NCI-H460 (cell line): Measurements from ENCODE around the gene PRR20B. TPM values are rescaled to one million over a fixed set of nuclear protein-coding genes. Genes with fewer than 3 reads are reported as not detected.
"Not testable (repeated sequence)": the region's sequence is repeated elsewhere in the genome, so short reads cannot be mapped to it uniquely, and the experiment has no call there.

Experiments
- DNase-seq: peaks from one replicate; pipeline ENCODE4 v3.0.0-alpha.2; 2016; ENCODE audit warnings: low read depth; ENCODE audit errors: extremely low read depth
- polyA plus RNA-seq: library from polyadenylated mRNA; depleted of rRNA; stranded (reverse); fragments of >200 nt; gene quantifications from 2 replicates; pipeline ENCODE4 v1.2.3, GENCODE V29; 2014; cell fraction: nucleus; rRNA removed
- small RNA-seq, 2 experiments: library from RNA; depleted of rRNA; stranded (forward); fragments of <200 nt; gene quantifications; one replicate each; pipeline ENCODE3, GENCODE V24; 2014
- total RNA-seq: library from RNA; depleted of rRNA; stranded (reverse); fragments of >200 nt; shearing (Covaris generic); gene quantifications from 2 replicates; pipeline ENCODE4 v1.2.3, GENCODE V29; 2014; rRNA removed

The PRR20B gene
- total RNA-seq = not detected in 2 replicates
- not detected in 2 replicates for polyA plus RNA-seq

DNA sequence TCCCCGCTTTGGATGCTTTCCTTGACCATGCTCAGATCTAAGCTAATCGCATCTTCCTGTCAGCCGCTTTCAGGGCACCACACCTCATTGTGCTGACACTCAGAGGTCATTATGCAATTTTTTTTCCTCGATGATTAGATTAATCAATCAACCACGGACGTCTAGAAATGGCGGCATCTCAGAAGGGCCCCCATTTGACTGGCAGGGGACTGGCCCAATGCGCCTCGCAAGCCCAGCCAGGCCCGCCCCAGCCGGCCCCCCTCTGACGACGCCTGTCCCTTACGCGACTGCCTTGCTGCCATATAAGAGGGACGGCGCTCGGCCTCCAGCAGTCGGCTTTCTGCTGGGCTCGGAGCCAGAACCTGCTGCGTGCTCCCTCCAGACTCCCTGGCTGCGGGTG, at the start of gene PRR20B:
PRR20B (plus strand) TSS at position 301 of the 400 bp plus-strand sequence. CDS start 387 bp downstream, outside the sequence.
- not testable (repeated sequence) for DNase-seq

- DNase-seq = no peak
These were observed 32.3 kb upstream of the PRR20B start for GRCh38 chr13:57114945-57115344.

GRCh38 chr13:57123681-57124080, 23.6 kb upstream of the PRR20B start:
- DNase-seq = no peak

GRCh38 chr13:57128909-57129308, 18.4 kb upstream of the PRR20B start:
- no peak for DNase-seq

GRCh38 chr13:57136093-57136492, 11.2 kb upstream of the PRR20B start:
- DNase-seq = no peak

DNA sequence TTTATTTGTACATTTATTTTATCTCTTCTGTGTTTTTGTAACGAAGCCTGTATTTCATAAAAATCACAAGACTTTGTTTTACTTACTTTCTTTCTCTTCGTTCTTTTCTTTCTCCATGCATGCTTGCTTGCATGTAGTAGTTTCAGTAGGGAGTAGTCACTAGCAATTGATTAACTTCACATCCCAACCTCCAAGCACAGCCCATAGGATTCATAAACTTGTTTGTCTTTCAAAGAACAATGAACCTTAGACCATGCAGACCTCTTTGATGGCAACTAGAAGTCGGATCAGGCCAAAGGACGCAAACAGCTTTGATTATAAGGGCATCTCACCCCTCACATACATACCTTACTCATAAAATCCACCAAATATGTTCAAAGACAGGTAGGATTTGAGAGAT, 9.7 kb upstream of the PRR20B start:
- DNase-seq = no peak

DNA sequence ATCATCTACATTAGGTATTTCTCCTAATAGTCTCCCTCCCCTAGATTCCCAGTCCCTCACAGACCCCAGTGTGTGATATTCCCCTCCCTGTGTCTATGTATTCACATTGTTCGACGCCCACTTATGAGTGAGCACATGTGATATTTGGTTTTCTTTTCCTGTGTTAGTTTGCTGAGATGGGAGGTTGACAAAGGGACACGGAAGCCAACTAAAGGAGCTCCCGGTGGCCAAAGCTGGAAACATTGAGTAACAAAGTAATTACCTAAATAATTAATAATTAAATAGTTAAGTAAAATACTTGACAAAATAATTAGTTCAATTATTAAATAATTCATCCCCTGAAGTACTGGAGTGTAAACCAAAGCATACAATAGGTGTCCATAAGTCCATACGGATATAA, 8.3 kb upstream of the PRR20B start:
- DNase-seq = no peak

DNA sequence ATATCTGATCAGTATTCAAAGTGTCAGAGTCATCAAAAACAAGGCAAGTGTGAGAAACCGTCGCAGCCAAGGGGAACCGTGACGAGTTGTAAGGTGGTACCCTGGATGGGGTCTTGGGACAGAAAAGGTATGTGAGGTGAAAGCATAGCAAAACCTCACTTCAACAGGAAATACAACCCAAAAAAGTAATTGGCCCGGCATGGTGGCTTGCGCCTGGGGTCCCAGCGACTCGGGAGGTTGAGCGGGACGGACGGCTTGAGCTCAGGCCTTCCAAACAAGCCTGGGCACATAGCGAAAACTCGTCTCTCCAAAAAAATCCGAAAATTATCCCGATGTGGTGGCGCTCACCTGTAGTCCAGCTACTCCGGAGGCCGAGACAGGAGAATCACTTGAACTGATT, 7.5 kb upstream of the PRR20B start:
- DNase-seq = not testable (repeated sequence)

GRCh38 chr13:57140235-57140968, 6.9 kb upstream of the PRR20B start, which contains the start of gene PRR20A:
Gene PRR20A (plus strand): TSS chr13:57140918. CDS start chr13:57141305, 387 bp downstream.
- DNase-seq = not testable (repeated sequence)

GRCh38 chr13:57148106-57148505, 818 bp downstream of the PRR20B start:
- not testable (repeated sequence) for DNase-seq

GRCh38 chr13:57153761-57154160, 6.5 kb downstream of the PRR20B start, which contains the start of gene PRR20C:
Gene PRR20C (plus strand): TSS chr13:57154061. CDS start chr13:57154448, 387 bp downstream.
- not testable (repeated sequence) for DNase-seq

GRCh38 chr13:57160332-57160731, 13.0 kb downstream of the PRR20B start, which contains the start of gene PRR20D:
Gene PRR20D (plus strand): TSS chr13:57160632. CDS start chr13:57161019, 387 bp downstream.
- DNase-seq = not testable (repeated sequence)

DNA sequence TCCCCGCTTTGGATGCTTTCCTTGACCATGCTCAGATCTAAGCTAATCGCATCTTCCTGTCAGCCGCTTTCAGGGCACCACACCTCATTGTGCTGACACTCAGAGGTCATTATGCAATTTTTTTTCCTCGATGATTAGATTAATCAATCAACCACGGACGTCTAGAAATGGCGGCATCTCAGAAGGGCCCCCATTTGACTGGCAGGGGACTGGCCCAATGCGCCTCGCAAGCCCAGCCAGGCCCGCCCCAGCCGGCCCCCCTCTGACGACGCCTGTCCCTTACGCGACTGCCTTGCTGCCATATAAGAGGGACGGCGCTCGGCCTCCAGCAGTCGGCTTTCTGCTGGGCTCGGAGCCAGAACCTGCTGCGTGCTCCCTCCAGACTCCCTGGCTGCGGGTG, 19.6 kb downstream of the PRR20B start, which contains the start of gene PRR20E:
PRR20E (plus strand) TSS at position 301 of the 400 bp plus-strand sequence. CDS start 387 bp downstream, outside the sequence.
- DNase-seq = not testable (repeated sequence)

GRCh38 chr13:57191667-57192066, 44.4 kb downstream of the PRR20B start:
- no peak for DNase-seq

Small RNA genes lying within 50 kb of the gene (small RNA-seq; reads per million reads assigned to genes)
- gene PRR20FP = 0 reads per million in 2 experiments

Other genes with a start within 250 kb of the PRR20B start
- gene PRR20A, start 6.6 kb upstream of the PRR20B start, total RNA-seq = not detected in 2 replicates
- not detected in 2 replicates for gene PRR20C, start 6.6 kb downstream of the PRR20B start, total RNA-seq
- not detected in 2 replicates for gene PRR20D, start 13.1 kb downstream of the PRR20B start, total RNA-seq
- not detected in 2 replicates for gene PRR20E, start 19.7 kb downstream of the PRR20B start, total RNA-seq